Kidney (tissue), 14 donors: ENCODE results near the gene INCA1. TPM values are rescaled to one million over a fixed set of nuclear protein-coding genes. Genes with fewer than 3 reads are reported as not detected.

Experiments
- DNase-seq, 5 donors: peaks; one replicate each; pipeline ENCODE4 v3.0.0-alpha.2; 2013 to 2020
- FAIRE-seq: peaks from 2 replicates; lab custom pipeline; 2012; peaks lifted over from hg19 to GRCh38; lab: Jason Lieb, UNC
- H3K27ac ChIP-seq, 2 donors: one replicate each; pipeline ENCODE4 v1.7.0; 2013; ENCODE audit warnings: low read depth in 2 of 2, low read length in 2 of 2, inconsistent platforms in 1 of 2
- H3K27me3 ChIP-seq: one replicate; pipeline ENCODE4 v1.7.1; 2013; ENCODE audit warnings: low read length, inconsistent platforms; ENCODE audit not compliant: control insufficient read depth, insufficient read depth
- H3K36me3 ChIP-seq, 3 donors: one replicate each; pipeline versions ENCODE4 v1.7.0 to v1.7.1; 2013; ENCODE audit warnings: low read length in 3 of 3, control low read depth in 1 of 3, inconsistent platforms in 1 of 3; ENCODE audit not compliant: insufficient read depth in 3 of 3, control insufficient read depth in 2 of 3
- H3K4me1 ChIP-seq, 3 donors: one replicate each; pipeline versions ENCODE4 v1.7.0 to v1.7.1; 2013; ENCODE audit warnings: low read length in 3 of 3, inconsistent platforms in 1 of 3, low read depth in 1 of 3; ENCODE audit not compliant: control insufficient read depth in 2 of 3, insufficient read depth in 2 of 3
- H3K4me3 ChIP-seq, 3 donors: one replicate each; pipeline versions ENCODE4 v1.7.0 to v1.8.1; 2013; ENCODE audit warnings: low read length in 3 of 3, control low read depth in 1 of 3, inconsistent platforms in 1 of 3
- H3K9ac ChIP-seq, 3 donors: one replicate each; pipeline versions ENCODE4 v1.7.0 to v1.7.1; 2013; ENCODE audit warnings: low read length in 3 of 3, control low read depth in 1 of 3, inconsistent platforms in 1 of 3
- H3K9me3 ChIP-seq, 3 donors: one replicate each; pipeline versions ENCODE4 v1.7.0 to v1.7.1; 2013; ENCODE audit warnings: low read length in 3 of 3, control low read depth in 1 of 3, inconsistent platforms in 1 of 3; ENCODE audit not compliant: control insufficient read depth in 2 of 3, insufficient read depth in 1 of 3
- CTCF ChIP-seq: IDR thresholded peaks from 3 replicates; pipeline ENCODE4 v1.5.1; 2012; ENCODE audit warnings: mild to moderate bottlenecking, moderate library complexity, borderline replicate concordance; ENCODE audit not compliant: insufficient read depth; ENCODE audit errors: extremely low read depth
- intact Hi-C: fragments of 100-400 bp; cut with DNase I; formaldehyde crosslinking; loops from one replicate; pipeline ENCODE4 v1.11.1; 2022
- polyA plus RNA-seq: library from polyadenylated mRNA; stranded (reverse); fragments of 350-450 nt; fragmentation: Illumina TruSeq; extraction: RNeasy Lipid Tissue Mini Kit (QIAGEN cat#74804); gene quantifications from one replicate; pipeline ENCODE4 v1.2.3, GENCODE V29; 2014; ENCODE audit warnings: low read depth, low replicate concordance; ENCODE audit not compliant: insufficient read depth
- total RNA-seq: library from RNA; stranded (reverse); fragmentation: NEBNext Ultra II Directional; extraction: Animal tissue kit (Norgen Biotek cat#: 25700); gene quantifications from one replicate; pipeline ENCODE4 v1.2.1, GENCODE V29; 2021
- donor health status: control.
- donor health status: control.
- donor health status: control.
- donor health status: control.
- donor health status: control.
- donor health status: DM: yes; HTN: yes; CAD: no.
- donor health status: Normal renal cell carcinoma (clear cell type).

INCA1 gene
- total and polyA plus RNA-seq, 2 donors from 2014 or later: 1.5 to 1.6 TPM

GRCh38 chr17:4947010-4947410, 50.3 kb downstream of the INCA1 start:
- H3K4me3 ChIP-seq: peak overlapping the region; percentile 40 to 95 (median 83)
- intact Hi-C loops: no loop called here
- no peaks in the 10 kb centered on the region for H3K9me3 ChIP-seq
- no peaks in the 10 kb centered on the region for H3K27me3 ChIP-seq
- H3K9ac ChIP-seq: peak overlapping the region in 2 of 3 donors; percentile 18 to 73
- H3K4me1 ChIP-seq: peaks cover 0 to 33% (median 14%) of the 10 kb centered on the region in 3 donors
- DNase-seq (peak in 1 of 5 donors; percentile 64), FAIRE-seq (no peak)
- peaks cover 6 to 30% (median 21%) of the 10 kb centered on the region in 3 donors for H3K36me3 ChIP-seq
- TF ChIP-seq CTCF: no peak
- peak overlapping the region; percentile 63 to 98 for H3K27ac ChIP-seq

DNA sequence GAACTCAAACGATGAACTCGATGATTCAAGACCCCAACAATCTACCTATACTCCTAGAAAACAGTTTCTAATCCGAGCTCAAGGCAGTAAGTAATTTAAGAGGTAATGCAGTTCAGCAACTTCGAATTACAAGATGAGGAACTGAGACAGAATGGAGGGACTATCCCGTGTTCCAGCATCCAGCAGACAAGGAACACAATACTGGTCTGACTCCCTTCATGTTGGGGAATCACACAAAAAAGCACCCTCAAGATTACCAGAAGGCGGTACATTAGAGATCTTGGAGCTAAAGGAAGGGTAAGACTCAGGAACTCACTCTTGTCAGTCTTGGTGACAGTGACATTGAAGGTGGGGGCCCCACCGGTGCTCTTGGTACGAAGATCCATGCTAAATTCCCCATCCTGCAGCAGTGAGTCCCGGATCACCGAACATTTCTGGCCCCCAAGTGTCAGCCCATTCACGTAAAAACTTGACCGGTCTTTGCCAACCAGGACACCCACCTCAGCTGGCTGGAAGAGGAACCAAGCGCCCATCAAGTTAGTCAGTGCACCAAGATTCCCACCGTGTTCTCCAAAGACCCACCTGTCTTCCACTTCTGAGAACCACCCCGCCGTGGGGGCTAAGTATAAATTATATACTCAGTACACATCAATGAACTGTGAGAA, 50.9 kb downstream of the INCA1 start:
- H3K9ac ChIP-seq: peak overlapping the region in 2 of 3 donors; percentile 18 to 73
- peak overlapping the region; percentile 40 to 95 (median 83) for H3K4me3 ChIP-seq
- H3K36me3 ChIP-seq: peaks cover 6 to 30% (median 21%) of the 10 kb centered on the region in 3 donors
- FAIRE-seq: no peak
- no peak overlapping the region for H3K27ac ChIP-seq
- intact Hi-C loops: no loop called here
- peaks cover under 1 to 35% (median 15%) of the 10 kb centered on the region in 3 donors for H3K4me1 ChIP-seq
- no peaks in the 10 kb centered on the region for H3K9me3 ChIP-seq
- H3K27me3 ChIP-seq: no peaks in the 10 kb centered on the region
- TF ChIP-seq CTCF: no peak
- no peak for DNase-seq

- FAIRE-seq (no peak), DNase-seq (no peak)
- Histone ChIP-seq H3K9ac (peak overlapping the region in 1 of 3 donors; percentile 73), H3K27ac (no peak overlapping the region), H3K4me1 (peaks cover 5 to 37% (median 17%) of the 10 kb centered on the region in 3 donors), H3K27me3 (no peaks in the 10 kb centered on the region), H3K36me3 (peaks cover 6 to 30% (median 21%) of the 10 kb centered on the region in 3 donors), H3K9me3 (no peaks in the 10 kb centered on the region), H3K4me3 (peak overlapping the region in 2 of 3 donors; percentile 83 to 95)
- TF ChIP-seq CTCF: no peak
- intact Hi-C loops: no loop called here
Observed at GRCh38 chr17:4945944-4946280, 51.4 kb downstream of the INCA1 start.
